ENCODE results near the gene RBBP5. TPM values are rescaled to one million over a fixed set of nuclear protein-coding genes. Genes with fewer than 3 reads are reported as not detected.

RBBP5 gene
- polyA plus RNA-seq, 1 experiment = 16.0 TPM

DNA sequence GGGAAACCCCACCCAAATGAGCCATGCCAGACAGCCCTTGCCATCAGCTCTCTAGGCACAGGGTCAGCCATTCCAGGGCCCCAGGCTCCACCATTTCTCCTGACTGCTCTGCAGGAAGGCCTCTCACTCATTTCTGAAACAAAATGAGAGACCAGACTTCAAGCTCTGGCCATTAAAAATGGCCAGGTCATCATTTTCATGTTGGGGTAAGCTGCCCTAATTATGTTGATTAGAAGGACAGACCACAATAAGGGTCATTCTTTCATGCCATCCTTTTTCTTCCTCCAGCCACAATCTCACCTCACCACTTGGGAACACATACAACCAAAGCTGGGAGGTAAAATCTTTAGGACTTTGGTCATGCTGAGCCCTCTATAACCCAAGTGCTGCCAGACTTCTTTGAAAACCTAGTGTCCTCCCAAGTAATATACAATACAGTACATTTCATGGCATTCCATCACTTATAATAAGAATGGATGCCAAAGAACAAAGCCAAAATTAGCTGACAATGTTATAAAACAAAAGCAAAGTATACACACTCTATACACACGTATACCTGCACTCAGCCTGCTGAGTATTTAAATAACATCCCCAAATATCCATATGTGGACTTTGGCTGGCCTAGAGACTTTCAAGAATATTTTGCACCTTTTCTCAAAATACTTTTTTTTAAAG is 22.4 kb upstream of the RBBP5 start:
- ChIA-PET POLR2A (interaction anchor here (1.5 kb wide), 1 partner anchor 96 kb away, joined by 3 read pairs; no protein-coding TSS in a partner anchor), CTCF (interaction anchor here (0.9 to 4.6 kb wide), 6 partner anchors 18 to 112 kb away, joined by 3 to 26 read pairs (median 6); partner anchors contain the start of genes RBBP5 and TMCC2)
- no peak overlapping the region for H3K4me3 ChIP-seq (ENCODE audit: low read depth, low read length)
- H3K27ac ChIP-seq (ENCODE audit: low read depth, low read length) = peak overlapping the region; percentile 59
- H3K9me3 ChIP-seq (ENCODE audit: control insufficient read depth, insufficient read depth, low read length) = no peaks in the 10 kb centered on the region
- TF ChIP-seq, protein P1, sequence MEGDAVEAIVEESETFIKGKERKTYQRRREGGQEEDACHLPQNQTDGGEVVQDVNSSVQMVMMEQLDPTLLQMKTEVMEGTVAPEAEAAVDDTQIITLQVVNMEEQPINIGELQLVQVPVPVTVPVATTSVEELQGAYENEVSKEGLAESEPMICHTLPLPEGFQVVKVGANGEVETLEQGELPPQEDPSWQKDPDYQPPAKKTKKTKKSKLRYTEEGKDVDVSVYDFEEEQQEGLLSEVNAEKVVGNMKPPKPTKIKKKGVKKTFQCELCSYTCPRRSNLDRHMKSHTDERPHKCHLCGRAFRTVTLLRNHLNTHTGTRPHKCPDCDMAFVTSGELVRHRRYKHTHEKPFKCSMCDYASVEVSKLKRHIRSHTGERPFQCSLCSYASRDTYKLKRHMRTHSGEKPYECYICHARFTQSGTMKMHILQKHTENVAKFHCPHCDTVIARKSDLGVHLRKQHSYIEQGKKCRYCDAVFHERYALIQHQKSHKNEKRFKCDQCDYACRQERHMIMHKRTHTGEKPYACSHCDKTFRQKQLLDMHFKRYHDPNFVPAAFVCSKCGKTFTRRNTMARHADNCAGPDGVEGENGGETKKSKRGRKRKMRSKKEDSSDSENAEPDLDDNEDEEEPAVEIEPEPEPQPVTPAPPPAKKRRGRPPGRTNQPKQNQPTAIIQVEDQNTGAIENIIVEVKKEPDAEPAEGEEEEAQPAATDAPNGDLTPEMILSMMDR (IDR thresholded peaks at IDR 0.05; ENCODE audit: low read depth, low read length) = no peak
- H3K27me3 ChIP-seq (ENCODE audit: control insufficient read depth, insufficient read depth, low read length) = no peaks in the 10 kb centered on the region
- no peak for DNase-seq (ENCODE audit: low read depth, low spot score)

DNA sequence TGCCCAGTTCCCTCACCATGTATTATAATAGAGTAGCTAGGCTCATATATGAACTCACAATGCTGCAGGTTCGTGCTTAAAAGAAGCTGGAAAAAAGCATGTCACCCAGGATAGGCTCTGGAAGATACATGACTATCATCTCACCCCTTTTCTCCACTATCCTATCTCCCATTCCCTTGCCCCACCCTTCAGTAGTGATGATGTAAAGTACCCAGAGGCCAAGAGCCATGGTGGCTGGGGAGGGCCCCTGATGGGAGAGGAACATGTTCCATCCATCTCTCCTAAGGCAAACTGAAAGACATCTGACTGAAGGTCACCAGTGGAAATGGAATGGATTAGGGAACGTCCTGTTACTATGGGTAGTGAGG is 20.3 kb upstream of the RBBP5 start:
- Histone ChIP-seq H3K27ac (ENCODE audit: low read depth, low read length) (no peak overlapping the region), H3K4me3 (ENCODE audit: low read depth, low read length) (no peak overlapping the region), H3K9me3 (ENCODE audit: control insufficient read depth, insufficient read depth, low read length) (no peaks in the 10 kb centered on the region), H3K27me3 (ENCODE audit: control insufficient read depth, insufficient read depth, low read length) (no peaks in the 10 kb centered on the region)
- no peak for DNase-seq (ENCODE audit: low read depth, low spot score)
- ChIA-PET POLR2A (interaction anchor here (1.0 to 1.3 kb wide), 2 partner anchors 20 to 108 kb away, joined by 3 to 9 read pairs; partner anchors contain the start of gene RBBP5), CTCF (interaction anchor here (0.6 to 4.6 kb wide), 31 partner anchors 9 to 194 kb away, joined by 3 to 62 read pairs (median 8); partner anchors contain the start of genes RBBP5 and TMCC2)
- TF ChIP-seq, protein P1 (IDR thresholded peaks at IDR 0.05; ENCODE audit: low read depth, low read length) = no peak

DNA sequence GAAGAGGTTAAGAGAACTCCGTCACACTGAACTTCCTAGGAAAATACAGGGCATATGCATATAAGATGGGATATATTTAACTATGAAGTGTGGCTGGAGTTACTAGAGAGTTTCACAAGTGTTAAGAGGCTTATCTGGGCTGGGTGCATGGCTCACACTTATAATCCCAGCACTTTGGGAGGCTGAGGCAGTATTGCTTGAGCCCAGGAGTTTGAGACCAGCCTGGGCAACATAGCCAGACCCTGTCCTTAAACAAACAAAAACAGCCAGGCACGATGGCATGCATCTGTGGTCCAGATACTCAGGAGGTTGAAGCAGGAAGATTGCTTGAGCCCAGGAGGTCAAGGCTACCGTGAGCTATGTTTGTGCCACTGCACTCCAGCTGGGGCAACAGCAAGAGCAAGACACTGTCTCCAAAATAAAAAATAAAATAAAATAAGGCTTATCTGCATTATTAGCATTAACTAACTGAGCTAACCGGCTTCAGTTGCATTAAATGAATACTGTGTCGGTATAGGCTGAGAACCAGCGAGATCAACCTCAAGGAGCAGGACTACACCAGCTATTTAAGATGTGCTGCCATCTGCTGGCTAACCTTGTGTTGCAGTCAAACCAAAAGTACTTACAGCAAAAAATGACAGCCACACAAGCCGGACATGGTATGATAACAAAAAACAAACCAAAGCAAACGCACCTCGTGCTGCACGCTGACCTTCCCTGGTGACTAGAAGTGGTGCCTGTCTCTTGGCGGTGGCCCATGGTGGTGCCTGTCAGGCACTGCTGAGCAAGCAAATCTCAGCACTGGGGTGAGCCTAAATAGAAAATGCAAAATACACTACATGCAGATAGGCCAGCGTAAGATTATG is 19.7 kb upstream of the RBBP5 start:
- ChIA-PET POLR2A (interaction anchor here (1.0 to 1.3 kb wide), 2 partner anchors 20 to 109 kb away, joined by 3 to 9 read pairs; partner anchors contain the start of gene RBBP5), CTCF (interaction anchor here (0.6 to 4.6 kb wide), 46 partner anchors 9 to 692 kb away, joined by 3 to 62 read pairs (median 6); partner anchors contain the start of genes RBBP5 and TMCC2)
- H3K4me3 ChIP-seq (ENCODE audit: low read depth, low read length) = no peak overlapping the region; the same call in 1 of the 2 replicates
- TF ChIP-seq, protein P1 (IDR thresholded peaks at IDR 0.05; ENCODE audit: low read depth, low read length) = peak; percentile 84
- H3K27me3 ChIP-seq (ENCODE audit: control insufficient read depth, insufficient read depth, low read length) = no peaks in the 10 kb centered on the region
- H3K27ac ChIP-seq (ENCODE audit: low read depth, low read length) = no peak overlapping the region
- peak; percentile 69 for DNase-seq (ENCODE audit: low read depth, low spot score)
- H3K9me3 ChIP-seq (ENCODE audit: control insufficient read depth, insufficient read depth, low read length) = no peaks in the 10 kb centered on the region

DNA sequence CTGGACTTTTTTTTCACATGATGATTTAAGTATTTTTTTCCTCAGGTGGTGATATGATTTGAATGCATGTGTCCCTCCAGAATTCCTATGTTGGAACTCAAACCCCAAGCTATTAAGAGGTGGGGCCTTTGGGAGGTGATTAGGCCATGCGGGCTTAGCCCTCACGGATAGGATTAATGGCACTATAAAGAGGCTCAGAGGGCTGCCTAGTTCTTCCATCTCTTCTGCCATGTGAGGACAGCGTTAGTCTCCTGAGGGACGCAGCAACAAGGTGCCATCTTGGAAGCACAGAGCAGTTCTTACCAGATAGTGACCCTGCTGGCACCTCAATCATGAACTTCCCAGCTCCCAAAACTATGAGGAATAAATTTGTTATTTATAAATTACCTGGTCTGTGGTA is 18.3 kb upstream of the RBBP5 start:
- TF ChIP-seq, protein P1 (IDR thresholded peaks at IDR 0.05; ENCODE audit: low read depth, low read length) = no peak
- ChIA-PET CTCF (interaction anchor here (1.6 to 3.8 kb wide), 6 partner anchors 7 to 164 kb away, joined by 11 to 62 read pairs (median 20); no protein-coding TSS in a partner anchor), POLR2A (no interaction called here)
- no peak for DNase-seq (ENCODE audit: low read depth, low spot score)
- no peaks in the 10 kb centered on the region for H3K9me3 ChIP-seq (ENCODE audit: control insufficient read depth, insufficient read depth, low read length)
- no peak overlapping the region for H3K4me3 ChIP-seq (ENCODE audit: low read depth, low read length)
- H3K27ac ChIP-seq (ENCODE audit: low read depth, low read length) = no peak overlapping the region
- no peaks in the 10 kb centered on the region for H3K27me3 ChIP-seq (ENCODE audit: control insufficient read depth, insufficient read depth, low read length)
